NOMO-1 treated with DMSO at 0.1 percent for 48 hours (cell line): ENCODE results near the gene PSMG4.

ENCODE experiments used
- DNase-seq: peaks from one replicate; lab custom pipeline; 2025; ENCODE audit not compliant: unreplicated experiment; lab: John Stamatoyannopoulos, UW

The PSMG4 gene

GRCh38 chr6:3273707-3274521 is 15.2 kb downstream of the PSMG4 start:
- DNase-seq = no peak

DNA sequence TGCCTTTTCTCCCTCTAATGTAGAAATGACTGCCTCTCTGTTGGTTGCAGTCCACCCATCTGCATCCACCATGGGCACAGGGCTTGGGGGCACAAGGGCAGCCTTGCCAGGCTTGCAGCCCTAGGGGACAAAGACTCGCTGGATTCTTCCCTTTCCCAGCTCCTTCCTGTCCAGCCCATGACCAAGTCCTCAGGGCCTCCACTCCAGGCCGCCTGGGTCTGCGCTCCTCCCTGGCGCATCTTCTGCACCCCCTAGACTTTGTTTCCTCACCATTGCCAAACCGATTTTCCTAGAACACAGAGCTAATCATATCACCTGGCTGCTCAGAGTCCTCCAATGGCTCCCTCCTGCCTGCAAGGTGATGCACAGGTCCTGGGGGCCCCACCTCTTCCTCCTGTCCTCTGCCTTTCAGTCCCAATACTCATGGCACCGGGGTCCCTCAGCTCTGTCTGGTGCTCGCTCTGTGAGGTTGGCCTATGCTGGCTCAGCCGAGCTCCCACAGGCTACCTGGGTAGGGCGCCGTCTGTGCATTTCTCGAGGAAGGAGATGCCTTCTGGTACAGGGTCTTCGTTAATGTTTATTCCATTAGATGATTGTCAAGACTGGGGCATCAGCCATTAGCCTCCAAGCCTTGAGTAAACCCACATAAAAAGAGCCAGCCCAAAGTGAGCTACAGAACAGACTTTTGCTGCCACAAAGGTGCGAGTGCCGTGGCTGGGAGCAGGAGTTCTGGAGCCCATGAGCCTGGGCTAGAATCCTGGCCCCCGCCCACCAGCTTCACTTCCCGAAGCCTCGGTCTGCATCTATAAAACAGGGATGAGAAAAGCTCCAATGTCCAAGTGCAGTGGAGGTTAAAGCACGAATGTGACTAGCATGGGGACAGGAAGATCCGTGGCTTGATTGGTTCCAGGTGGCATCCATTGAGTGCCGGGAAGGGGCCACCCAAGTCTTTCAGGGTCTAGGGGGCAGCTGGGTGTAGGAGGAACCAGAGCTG is 17.7 kb downstream of the PSMG4 start:
- no peak for DNase-seq

DNA sequence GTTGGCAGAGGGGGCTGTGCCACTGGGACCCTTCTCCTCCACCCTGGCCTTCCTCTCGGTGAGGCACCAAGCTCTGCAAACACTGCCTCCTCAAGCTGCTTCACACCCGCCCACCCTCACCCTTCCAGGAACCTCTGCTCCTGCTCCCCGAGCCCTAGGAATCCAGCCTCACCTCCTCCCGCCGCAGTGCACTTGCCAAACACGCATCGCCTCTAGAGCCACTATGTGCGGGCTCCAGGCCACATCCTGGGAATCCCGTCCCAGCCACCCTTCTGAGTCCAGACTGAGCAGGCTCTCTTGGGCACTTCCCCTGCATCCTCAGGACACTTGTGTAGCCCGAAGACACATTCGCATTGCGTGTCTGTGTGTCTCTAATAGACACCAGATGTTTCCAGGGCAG is 18.5 kb downstream of the PSMG4 start:
- DNase-seq = no peak

GRCh38 chr6:3277851-3278416 is 19.2 kb downstream of the PSMG4 start:
- no peak for DNase-seq

DNA sequence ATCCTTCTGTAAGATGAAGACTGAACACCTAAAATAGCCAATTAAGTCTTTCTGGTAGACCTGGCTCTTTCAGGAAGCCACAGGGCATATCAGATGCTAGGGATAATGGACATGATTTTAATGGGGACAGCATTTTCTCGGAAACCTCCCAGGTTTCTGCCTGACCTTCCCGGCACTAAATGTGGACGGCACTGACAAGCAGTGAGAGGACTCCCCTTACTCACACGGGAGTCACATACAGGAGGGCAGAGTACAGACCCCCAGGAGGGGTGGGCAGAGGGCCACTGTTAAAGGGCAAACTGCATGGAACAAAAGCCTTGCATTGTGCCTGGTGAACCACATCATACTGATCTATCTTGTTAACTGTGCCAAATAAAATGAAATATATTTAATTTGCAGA is 19.9 kb downstream of the PSMG4 start:
- DNase-seq = no peak

DNA sequence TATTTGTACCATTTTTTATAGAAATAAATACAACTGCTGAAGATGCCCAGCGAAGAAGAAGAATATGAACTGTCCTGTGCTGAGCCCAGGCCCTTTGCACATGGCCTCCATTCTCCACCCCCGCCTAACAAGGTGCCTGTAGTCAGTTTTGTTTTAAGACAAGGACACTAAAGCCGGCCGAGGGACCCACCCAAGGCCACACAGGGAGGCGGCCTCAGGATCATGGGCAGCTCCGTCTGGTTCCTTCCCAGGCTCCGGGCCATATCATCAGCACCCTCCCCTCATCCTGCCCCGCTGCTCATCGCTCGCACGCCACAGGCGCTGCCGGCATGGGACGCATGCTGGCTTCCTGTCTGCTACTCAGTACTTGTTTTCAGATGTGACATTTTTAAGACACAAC is 21.3 kb downstream of the PSMG4 start:
- no peak for DNase-seq

GRCh38 chr6:3280866-3281465 is 22.2 kb downstream of the PSMG4 start:
- no peak for DNase-seq

- no peak for DNase-seq
Measured at GRCh38 chr6:3281631-3282475, 23.1 kb downstream of the PSMG4 start.

GRCh38 chr6:3282476-3283236 is 23.9 kb downstream of the PSMG4 start:
- no peak for DNase-seq

DNA sequence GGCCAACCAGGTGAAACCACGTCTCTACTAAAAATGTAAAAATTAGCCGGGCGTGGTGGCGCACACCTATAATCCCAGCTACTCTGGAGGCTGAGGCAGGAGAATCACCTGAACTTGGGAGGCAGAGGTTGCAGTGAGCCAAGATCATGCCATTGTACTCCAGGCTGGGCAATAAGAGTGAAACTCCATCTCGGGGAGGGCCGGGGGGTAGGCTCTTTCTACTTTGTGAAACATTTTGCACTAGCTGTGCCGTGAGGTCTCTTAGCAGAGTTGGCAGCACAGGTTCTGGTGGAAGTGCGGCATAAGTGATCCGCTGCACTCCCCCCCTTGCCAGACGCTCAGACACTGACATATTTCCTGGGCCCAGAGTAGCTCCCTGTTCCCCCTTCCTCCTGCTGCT is 24.5 kb downstream of the PSMG4 start:
- no peak for DNase-seq

GRCh38 chr6:3283641-3284435 is 25.1 kb downstream of the PSMG4 start:
- DNase-seq = no peak

DNA sequence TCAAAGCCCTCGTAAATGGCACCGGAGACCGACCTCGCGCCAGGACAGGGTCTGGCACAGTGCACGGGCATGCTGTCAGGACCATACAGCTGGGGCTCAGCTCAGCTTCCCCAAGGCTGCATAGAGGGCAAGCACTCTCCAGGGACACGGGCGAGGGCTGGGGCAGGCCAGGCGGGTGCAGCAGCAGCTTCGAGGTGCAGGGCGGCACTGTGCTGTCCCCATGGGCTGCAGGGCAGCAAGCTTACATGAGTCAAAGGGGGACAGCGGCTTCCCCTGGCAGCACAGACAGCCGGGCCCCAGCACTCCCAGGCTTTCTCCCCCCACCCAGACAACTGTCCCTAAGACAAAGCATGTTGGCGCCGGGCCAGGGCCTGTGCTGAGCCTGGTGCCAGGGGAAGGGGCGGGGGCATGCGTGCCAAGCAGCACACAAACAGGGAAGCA is 25.7 kb downstream of the PSMG4 start:
- no peak for DNase-seq

GRCh38 chr6:3285049-3285639 is 26.4 kb downstream of the PSMG4 start:
- DNase-seq = no peak

GRCh38 chr6:3285732-3286131 is 27.0 kb downstream of the PSMG4 start:
- DNase-seq = no peak

DNA sequence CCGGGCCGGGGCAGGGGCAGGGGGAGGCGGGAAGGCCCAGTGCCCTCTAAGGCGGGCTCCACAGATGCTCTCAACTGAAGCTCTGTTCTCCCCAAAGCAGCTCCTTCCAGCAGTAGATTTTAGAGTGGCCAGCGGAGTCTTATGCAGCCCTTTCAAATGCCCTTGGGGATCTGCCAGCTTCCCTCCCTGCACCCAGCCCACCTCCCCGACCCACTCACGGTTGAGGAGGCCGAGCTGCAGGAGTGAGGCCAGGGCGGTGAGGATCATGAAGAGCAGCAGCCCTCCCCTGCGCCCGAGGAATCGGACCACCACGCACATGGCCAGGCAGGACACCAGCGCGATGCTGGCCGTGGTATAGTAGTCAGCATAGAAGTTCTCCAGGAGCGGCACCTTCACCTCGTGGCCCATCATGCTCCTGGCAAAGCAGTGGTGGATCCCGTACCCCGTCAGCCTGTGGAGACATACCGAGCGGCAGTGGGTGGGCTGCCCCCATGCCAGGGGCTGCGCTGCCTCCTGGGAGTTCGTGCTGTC is 28.0 kb downstream of the PSMG4 start:
- no peak for DNase-seq

DNA sequence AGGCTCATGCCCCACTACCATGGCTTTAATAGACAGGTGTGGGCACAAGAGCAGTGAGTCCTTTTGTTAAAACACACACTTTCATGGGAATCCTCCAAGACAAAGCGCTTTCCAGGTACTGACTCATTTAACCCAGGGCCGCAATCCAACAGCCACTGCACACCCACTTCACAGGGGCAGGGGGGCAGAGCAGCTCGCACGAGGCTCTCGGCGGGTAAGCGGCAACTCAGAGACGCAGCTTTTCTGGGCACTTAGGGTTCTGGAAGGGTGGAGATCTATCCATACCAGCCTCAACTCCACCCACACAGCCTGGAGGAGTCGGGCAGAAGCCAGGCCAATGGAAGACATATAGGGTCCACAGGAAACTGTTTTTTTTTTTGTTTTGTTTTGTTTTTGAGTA is 28.6 kb downstream of the PSMG4 start:
- no peak for DNase-seq

DNA sequence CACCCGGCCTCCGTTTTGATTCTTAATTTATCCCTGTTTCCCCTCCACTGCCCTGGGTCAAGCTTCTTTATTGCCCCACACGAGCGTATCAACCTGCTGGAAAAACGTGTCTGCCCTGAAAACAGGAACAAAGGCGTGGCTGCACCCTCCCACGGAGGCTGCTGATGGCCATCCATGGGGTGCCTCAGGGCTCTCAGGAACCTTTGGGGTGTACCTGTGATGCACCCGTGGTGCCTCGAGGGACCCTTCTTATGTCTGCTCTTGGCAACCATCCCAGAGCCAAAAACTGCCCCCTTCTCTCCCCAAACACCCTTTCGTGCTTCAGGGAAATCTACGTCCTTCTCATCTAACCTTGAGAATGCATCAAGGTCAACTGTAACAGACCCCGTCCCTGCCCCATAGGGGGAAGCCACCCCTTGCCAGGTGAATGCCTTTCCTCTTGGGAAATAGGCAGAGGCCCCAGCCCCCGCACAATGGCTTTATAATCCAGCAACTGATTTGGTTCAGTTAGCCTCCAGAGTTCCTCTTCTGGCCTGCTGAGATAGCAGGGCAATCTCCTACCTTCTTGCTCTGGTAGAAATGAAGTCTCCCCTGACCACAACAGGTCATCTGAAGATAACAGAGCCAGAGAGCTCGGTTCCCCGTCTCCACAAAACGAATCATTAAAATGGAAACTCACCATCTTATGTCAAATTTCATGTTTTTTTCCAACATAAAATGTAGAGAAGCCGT is 29.4 kb downstream of the PSMG4 start:
- no peak for DNase-seq
